ENCODE measurements around the gene RBMS3.
"Not testable (repeated sequence)": the region's sequence is repeated elsewhere in the genome, so short reads cannot be mapped to it uniquely, and the experiment has no call there.

The RBMS3 gene

GRCh38 chr3:29393946-29394345, 113.1 kb downstream of the RBMS3 start:
- DNase-seq = not testable (repeated sequence)

GRCh38 chr3:29397406-29397805, 116.5 kb downstream of the RBMS3 start:
- DNase-seq = no peak

- DNase-seq = no peak
Measured at GRCh38 chr3:29398787-29399186, 117.9 kb downstream of the RBMS3 start.

- DNase-seq = no peak
Measured at GRCh38 chr3:29406291-29406832, 125.5 kb downstream of the RBMS3 start.

GRCh38 chr3:29408676-29409075, 127.8 kb downstream of the RBMS3 start:
- DNase-seq = no peak

- no peak for DNase-seq
Measured at GRCh38 chr3:29409409-29409808, 128.5 kb downstream of the RBMS3 start.

GRCh38 chr3:29410220-29410619, 129.3 kb downstream of the RBMS3 start:
- no peak for DNase-seq

GRCh38 chr3:29410660-29411405, 130.0 kb downstream of the RBMS3 start:
- DNase-seq = no peak

- no peak for DNase-seq
Measured at GRCh38 chr3:29412110-29412509, 131.2 kb downstream of the RBMS3 start.

GRCh38 chr3:29414468-29415224, 133.8 kb downstream of the RBMS3 start:
- DNase-seq = no peak

GRCh38 chr3:29415482-29416223, 134.8 kb downstream of the RBMS3 start:
- DNase-seq = no peak

GRCh38 chr3:29416514-29416913, 135.6 kb downstream of the RBMS3 start:
- DNase-seq = no peak

GRCh38 chr3:29420106-29420505, 139.2 kb downstream of the RBMS3 start:
- no peak for DNase-seq

- DNase-seq = peak; percentile 28
Measured at GRCh38 chr3:29426302-29427226, 145.7 kb downstream of the RBMS3 start.

GRCh38 chr3:29427266-29428103, 146.6 kb downstream of the RBMS3 start:
- DNase-seq = no peak

- DNase-seq = no peak
Measured at GRCh38 chr3:29429055-29429679, 148.3 kb downstream of the RBMS3 start.

GRCh38 chr3:29430558-29430971, 149.7 kb downstream of the RBMS3 start:
- DNase-seq = no peak

- DNase-seq = no peak
Measured at GRCh38 chr3:29436612-29437323, 155.9 kb downstream of the RBMS3 start.

- no peak for DNase-seq
Measured at GRCh38 chr3:29438580-29438979, 157.7 kb downstream of the RBMS3 start.
